ENCODE data around the gene EIF4E3. TPM values are rescaled to one million over a fixed set of nuclear protein-coding genes. Genes with fewer than 3 reads are reported as not detected.

EIF4E3 gene
- polyA plus RNA-seq, 1 donor from 2014 or later: 11.4 TPM

- Histone ChIP-seq H3K27me3 (ENCODE audit: insufficient read depth, low read depth, low read length) (peaks cover 4% of the 10 kb centered on the region), H3K9ac (ENCODE audit: low read length) (peak overlapping the region; percentile 69), H4K20me1 (ENCODE audit: insufficient read depth) (no peaks in the 10 kb centered on the region), H3K27ac (ENCODE audit: low read length) (no peak overlapping the region), H3K79me2 (replicated peaks; ENCODE audit: insufficient read depth, low read length) (peaks cover 7% of the 10 kb centered on the region), H2AFZ (ENCODE audit: low read depth, low read length) (no peak overlapping the region), H3K9me2 (ENCODE audit: insufficient read depth, low read length) (no peaks in the 10 kb centered on the region), H3K4me3 (ENCODE audit: low read length) (peak overlapping the region; percentile 89), H3K9me3 (ENCODE audit: low read length) (no peaks in the 10 kb centered on the region), H3K4me2 (ENCODE audit: low read length) (peak overlapping the region; percentile 84), H3F3A (ENCODE audit: insufficient read depth, low read length, poor library complexity, severe bottlenecking) (no peaks in the 10 kb centered on the region), H3K36me3 (ENCODE audit: insufficient read depth, low read length) (no peaks in the 10 kb centered on the region)
- TF ChIP-seq REST (IDR thresholded peaks at IDR 0.05; ENCODE audit: borderline replicate concordance) (no peak), EZH2 (IDR thresholded peaks at IDR 0.05; ENCODE audit: borderline replicate concordance, insufficient read depth, low read length, poor library complexity, severe bottlenecking) (no peak), CTCF (IDR thresholded peaks at IDR 0.05; ENCODE audit: poor library complexity, severe bottlenecking) (no peak), EP300 (conservative IDR thresholded peaks at IDR 0.05; ENCODE audit: poor library complexity, severe bottlenecking) (no peak), RAD21 (conservative IDR thresholded peaks at IDR 0.05) (no peak), SMC3 (conservative IDR thresholded peaks at IDR 0.05; ENCODE audit: poor library complexity) (no peak), TAF1 (IDR thresholded peaks at IDR 0.05; ENCODE audit: low read depth) (no peak), MXI1 (conservative IDR thresholded peaks at IDR 0.05; ENCODE audit: poor library complexity, severe bottlenecking) (no peak), POLR2AphosphoS5 (IDR thresholded peaks at IDR 0.05) (no peak)
These were observed 1.1 kb downstream of the EIF4E3 start for GRCh38 chr3:71724171-71724453.

GRCh38 chr3:71723452-71724170 lies 1.6 kb downstream of the EIF4E3 start:
- H3K9me2 ChIP-seq (ENCODE audit: insufficient read depth, low read length): no peaks in the 10 kb centered on the region
- TF ChIP-seq POLR2AphosphoS5 (IDR thresholded peaks at IDR 0.05): no peak
- TF ChIP-seq MXI1 (conservative IDR thresholded peaks at IDR 0.05; ENCODE audit: poor library complexity, severe bottlenecking): no peak
- TF ChIP-seq RAD21 (conservative IDR thresholded peaks at IDR 0.05): no peak
- no peak for TF ChIP-seq EZH2 (IDR thresholded peaks at IDR 0.05; ENCODE audit: borderline replicate concordance, insufficient read depth, low read length, poor library complexity, severe bottlenecking)
- TF ChIP-seq CTCF (IDR thresholded peaks at IDR 0.05; ENCODE audit: poor library complexity, severe bottlenecking): no peak
- no peak for TF ChIP-seq REST (IDR thresholded peaks at IDR 0.05; ENCODE audit: borderline replicate concordance)
- no peak for TF ChIP-seq EP300 (conservative IDR thresholded peaks at IDR 0.05; ENCODE audit: poor library complexity, severe bottlenecking)
- TF ChIP-seq TAF1 (IDR thresholded peaks at IDR 0.05; ENCODE audit: low read depth): no peak
- TF ChIP-seq SMC3 (conservative IDR thresholded peaks at IDR 0.05; ENCODE audit: poor library complexity): no peak
- H2AFZ ChIP-seq (ENCODE audit: low read depth, low read length): no peak overlapping the region
- H3K79me2 ChIP-seq (replicated peaks; ENCODE audit: insufficient read depth, low read length): peaks cover 7% of the 10 kb centered on the region
- no peaks in the 10 kb centered on the region for H4K20me1 ChIP-seq (ENCODE audit: insufficient read depth)
- peak overlapping the region; percentile 84 for H3K4me2 ChIP-seq (ENCODE audit: low read length)
- no peak overlapping the region for H3K27ac ChIP-seq (ENCODE audit: low read length)
- peaks cover 4% of the 10 kb centered on the region for H3K27me3 ChIP-seq (ENCODE audit: insufficient read depth, low read depth, low read length)
- no peaks in the 10 kb centered on the region for H3K36me3 ChIP-seq (ENCODE audit: insufficient read depth, low read length)
- H3K9ac ChIP-seq (ENCODE audit: low read length): peak overlapping the region; percentile 69
- no peaks in the 10 kb centered on the region for H3K9me3 ChIP-seq (ENCODE audit: low read length)
- H3F3A ChIP-seq (ENCODE audit: insufficient read depth, low read length, poor library complexity, severe bottlenecking): no peaks in the 10 kb centered on the region
- H3K4me3 ChIP-seq (ENCODE audit: low read length): peak overlapping the region; percentile 89

All from neural cell (in vitro differentiated cells).